Right lung (tissue), 10 donors: Measurements from ENCODE around the gene STON2. TPM values are rescaled to one million over a fixed set of nuclear protein-coding genes. Genes with fewer than 3 reads are reported as not detected.
A peak's percentile ranks its signal among the peaks of the same experiment; 100 is the strongest.
"Not testable (repeated sequence)": the region's sequence is repeated elsewhere in the genome, so short reads cannot be mapped to it uniquely, and the experiment has no call there.

Source experiments
- DNase-seq, 2 donors: peaks; one replicate each; pipeline ENCODE4 v3.0.0-alpha.2; 2013
- long read RNA-seq, 8 donors: transcript quantifications; one replicate each; lab custom pipeline, GENCODE V29; 2026
- polyA plus RNA-seq, 5 donors: library from polyadenylated mRNA; unstranded; fragments of 120-200 nt; gene quantifications; one replicate each; pipeline versions ENCODE4 v1.2.1 to v1.2.3, GENCODE V29; 2013; ENCODE audit warnings: inconsistent platforms in 1 of 5, low replicate concordance in 1 of 5; ENCODE audit not compliant: insufficient read length in 5 of 5, insufficient read depth in 1 of 5

The STON2 gene, protein sequence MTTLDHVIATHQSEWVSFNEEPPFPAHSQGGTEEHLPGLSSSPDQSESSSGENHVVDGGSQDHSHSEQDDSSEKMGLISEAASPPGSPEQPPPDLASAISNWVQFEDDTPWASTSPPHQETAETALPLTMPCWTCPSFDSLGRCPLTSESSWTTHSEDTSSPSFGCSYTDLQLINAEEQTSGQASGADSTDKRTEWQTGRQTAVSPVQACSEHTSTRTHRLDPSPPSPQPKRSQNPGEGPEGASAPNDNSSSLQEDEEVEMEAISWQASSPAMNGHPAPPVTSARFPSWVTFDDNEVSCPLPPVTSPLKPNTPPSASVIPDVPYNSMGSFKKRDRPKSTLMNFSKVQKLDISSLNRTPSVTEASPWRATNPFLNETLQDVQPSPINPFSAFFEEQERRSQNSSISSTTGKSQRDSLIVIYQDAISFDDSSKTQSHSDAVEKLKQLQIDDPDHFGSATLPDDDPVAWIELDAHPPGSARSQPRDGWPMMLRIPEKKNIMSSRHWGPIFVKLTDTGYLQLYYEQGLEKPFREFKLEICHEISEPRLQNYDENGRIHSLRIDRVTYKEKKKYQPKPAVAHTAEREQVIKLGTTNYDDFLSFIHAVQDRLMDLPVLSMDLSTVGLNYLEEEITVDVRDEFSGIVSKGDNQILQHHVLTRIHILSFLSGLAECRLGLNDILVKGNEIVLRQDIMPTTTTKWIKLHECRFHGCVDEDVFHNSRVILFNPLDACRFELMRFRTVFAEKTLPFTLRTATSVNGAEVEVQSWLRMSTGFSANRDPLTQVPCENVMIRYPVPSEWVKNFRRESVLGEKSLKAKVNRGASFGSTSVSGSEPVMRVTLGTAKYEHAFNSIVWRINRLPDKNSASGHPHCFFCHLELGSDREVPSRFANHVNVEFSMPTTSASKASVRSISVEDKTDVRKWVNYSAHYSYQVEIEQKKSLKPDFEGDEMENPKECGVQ
- polyA plus RNA-seq = 10 to 100 TPM in 2 of 5 donors, 1 to 10 TPM in 3; 5.5 to 13.6 (median 9.9) TPM
- long read RNA-seq, donor 1, partial matches to known transcripts = 0 of 10 reads
- long read RNA-seq, donor 1, other reads (novel, unspliced or antisense) = 10 of 10 reads
- long read RNA-seq, donor 2, partial matches to known transcripts = 0 of 7 reads
- long read RNA-seq, donor 2, other reads (novel, unspliced or antisense) = 7 of 7 reads
- long read RNA-seq, donor 3 = 0 reads
- long read RNA-seq, donor 4, partial matches to known transcripts = 6 of 7 reads
- long read RNA-seq, donor 4, other reads (novel, unspliced or antisense) = 0 of 7 reads
- long read RNA-seq, donor 5, partial matches to known transcripts = 0 of 12 reads
- long read RNA-seq, donor 5, other reads (novel, unspliced or antisense) = 12 of 12 reads
- long read RNA-seq, donor 6, partial matches to known transcripts = 0 of 12 reads
- long read RNA-seq, donor 6, other reads (novel, unspliced or antisense) = 12 of 12 reads
- long read RNA-seq, donor 7, partial matches to known transcripts = 22 of 48 reads
- long read RNA-seq, donor 7, other reads (novel, unspliced or antisense) = 26 of 48 reads
- long read RNA-seq, donor 8, partial matches to known transcripts = 0 of 7 reads
- long read RNA-seq, donor 8, other reads (novel, unspliced or antisense) = 7 of 7 reads

DNA sequence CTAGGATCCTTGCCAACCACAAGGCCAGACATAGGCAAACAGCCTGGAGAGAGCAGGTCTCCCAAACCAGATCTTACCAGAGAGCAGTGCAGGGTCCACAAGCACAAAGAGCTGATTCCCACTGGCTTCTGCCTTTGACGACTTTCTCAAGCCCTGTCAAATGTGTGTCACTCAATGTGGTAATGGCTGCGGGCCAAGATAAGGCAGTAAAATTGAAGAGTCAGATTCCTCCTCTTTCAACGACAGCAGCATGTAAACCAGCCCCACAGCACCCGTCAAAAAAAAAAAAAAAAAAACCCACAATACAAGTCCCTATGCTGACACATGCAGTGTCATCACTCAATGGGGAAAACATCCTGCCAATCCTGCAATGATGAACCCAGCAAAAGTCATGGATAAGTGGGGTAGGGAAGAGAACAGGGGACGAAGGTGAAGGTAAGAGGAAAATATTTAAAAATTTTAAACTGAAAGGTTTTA, at the start of gene STON2:
TSS of gene STON2 (minus strand) at position 123 of the 477 bp plus-strand sequence. CDS start 1,942 bp downstream, outside the sequence.
- DNase-seq = no peak

DNA sequence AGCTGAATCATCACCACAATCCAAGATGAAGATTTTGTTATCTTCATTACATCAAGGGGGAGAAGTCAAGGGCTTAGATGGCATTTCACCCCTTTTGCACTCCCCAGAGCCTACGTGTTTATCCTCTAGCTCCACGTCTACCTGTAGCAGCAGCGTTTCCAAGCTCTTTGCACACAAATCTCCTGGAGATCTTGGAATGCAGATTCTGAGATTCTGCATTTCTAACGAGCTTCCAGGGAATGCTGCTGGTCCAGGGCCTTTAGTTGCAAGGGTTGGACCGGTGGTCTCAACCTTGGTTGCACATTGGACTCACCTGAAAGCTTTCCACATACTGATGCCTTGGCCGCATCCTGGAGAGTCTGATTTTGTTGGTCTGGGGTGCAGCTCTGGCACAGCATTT, 49.5 kb upstream of the STON2 start:
- no peak for DNase-seq

- DNase-seq = peak in 1 of 2 donors; percentile 31
Observed at GRCh38 chr14:81449114-81449513, 49.0 kb upstream of the STON2 start.

- DNase-seq = no peak
Observed at GRCh38 chr14:81447021-81447764, 47.1 kb upstream of the STON2 start.

DNA sequence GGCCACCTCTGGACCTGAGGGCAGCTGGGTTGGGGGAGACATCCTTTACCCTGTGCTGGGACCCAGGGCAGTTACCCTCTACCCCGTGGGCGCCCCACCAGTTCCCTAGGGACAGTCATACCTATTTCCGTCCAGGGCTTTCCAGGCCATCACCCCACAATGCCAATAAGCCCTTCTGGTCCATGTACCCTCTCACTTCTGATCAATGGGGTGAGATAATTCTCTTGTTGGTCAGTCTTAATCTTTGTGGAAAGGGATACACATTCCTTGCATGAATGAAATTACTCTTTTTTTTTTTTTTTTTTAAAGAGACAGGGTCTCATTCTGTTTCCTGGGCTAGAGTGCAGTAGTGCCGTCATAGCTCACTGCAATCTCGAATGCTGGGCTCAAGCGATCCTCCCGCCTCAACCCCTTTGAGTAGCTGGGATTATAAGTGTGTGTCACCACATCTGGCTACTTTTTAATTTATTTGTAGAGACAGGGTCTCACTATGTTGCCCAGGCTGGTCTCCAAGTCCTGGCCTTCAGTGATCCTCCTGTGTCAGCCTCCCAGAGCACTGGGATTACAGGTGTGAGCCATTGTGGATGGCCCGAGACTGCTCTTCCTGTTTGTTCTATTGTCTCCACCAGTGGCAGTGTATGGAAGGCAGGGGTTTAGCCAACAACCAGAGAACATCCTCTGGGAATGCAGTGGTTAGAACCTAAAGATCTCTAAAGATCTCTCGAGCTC, 46.3 kb upstream of the STON2 start:
- no peak for DNase-seq

DNA sequence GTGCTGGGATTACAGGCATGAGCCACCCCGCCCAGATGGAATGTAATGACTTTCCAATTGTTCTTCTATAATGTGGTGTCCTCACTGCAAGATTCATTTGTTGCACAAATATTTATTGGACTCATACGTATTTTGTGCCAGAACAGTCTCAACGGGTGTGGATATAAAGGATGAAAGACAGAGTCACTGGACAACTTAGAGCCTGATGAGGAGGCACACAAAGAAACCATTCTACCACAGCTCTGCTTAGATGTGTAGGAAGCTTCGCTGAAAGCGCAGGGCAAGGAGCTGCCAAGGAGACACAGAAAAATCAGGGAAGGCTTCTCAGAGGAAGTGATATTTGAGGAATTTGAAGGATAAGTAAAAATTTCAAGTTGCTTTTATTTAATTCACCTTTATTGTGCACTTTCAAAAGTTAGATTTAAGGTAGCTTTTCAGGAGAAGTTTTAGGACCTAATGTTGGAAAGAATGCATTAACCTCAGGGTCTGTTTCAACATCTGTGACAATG, 41.6 kb upstream of the STON2 start:
- no peak for DNase-seq

- no peak for DNase-seq
Observed at GRCh38 chr14:81440041-81440440, 39.9 kb upstream of the STON2 start.

- no peak for DNase-seq
Observed at GRCh38 chr14:81437244-81437643, 37.1 kb upstream of the STON2 start.

DNA sequence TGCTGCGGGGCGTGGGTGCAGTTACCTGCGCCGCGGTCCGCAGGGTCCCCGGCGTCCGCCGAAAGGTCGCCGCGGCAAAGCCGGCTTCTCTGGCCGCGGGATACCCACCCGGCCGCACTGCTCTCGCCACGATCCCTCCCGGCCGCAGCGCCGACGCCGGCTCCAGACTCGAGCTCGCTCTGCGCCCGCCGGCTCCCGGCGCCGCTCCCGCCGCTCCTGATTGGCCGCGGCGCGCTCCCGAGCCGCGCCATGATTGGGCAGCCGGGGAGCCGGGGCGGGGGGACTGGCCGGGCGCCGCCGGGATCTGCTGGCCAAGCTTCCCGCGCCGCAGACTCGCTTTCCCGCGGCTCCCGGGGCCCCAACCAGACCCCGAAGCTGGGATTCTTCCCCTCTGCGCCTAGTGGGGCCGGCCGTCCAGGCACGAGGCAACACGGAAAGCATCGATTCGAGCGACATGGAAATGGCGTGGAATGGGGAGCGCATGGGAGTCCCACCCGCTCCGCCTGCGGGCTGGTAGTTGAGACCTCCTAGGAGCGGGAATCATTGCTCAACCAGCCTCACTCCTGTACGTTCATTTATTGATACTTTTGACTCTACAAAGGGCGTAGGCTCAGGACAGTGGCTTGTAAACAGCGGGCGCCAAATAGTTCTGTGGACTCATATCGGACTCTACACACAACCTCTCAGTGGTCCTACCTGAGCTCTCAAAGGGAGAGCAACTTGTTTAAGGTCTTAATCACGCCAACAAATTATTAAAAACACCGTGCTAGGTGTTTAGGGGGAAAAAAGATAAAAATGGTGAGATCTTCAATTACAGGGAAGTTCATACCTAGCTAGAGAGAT, 36.4 kb upstream of the STON2 start:
- DNase-seq = peak; percentile 70 to 72

DNA sequence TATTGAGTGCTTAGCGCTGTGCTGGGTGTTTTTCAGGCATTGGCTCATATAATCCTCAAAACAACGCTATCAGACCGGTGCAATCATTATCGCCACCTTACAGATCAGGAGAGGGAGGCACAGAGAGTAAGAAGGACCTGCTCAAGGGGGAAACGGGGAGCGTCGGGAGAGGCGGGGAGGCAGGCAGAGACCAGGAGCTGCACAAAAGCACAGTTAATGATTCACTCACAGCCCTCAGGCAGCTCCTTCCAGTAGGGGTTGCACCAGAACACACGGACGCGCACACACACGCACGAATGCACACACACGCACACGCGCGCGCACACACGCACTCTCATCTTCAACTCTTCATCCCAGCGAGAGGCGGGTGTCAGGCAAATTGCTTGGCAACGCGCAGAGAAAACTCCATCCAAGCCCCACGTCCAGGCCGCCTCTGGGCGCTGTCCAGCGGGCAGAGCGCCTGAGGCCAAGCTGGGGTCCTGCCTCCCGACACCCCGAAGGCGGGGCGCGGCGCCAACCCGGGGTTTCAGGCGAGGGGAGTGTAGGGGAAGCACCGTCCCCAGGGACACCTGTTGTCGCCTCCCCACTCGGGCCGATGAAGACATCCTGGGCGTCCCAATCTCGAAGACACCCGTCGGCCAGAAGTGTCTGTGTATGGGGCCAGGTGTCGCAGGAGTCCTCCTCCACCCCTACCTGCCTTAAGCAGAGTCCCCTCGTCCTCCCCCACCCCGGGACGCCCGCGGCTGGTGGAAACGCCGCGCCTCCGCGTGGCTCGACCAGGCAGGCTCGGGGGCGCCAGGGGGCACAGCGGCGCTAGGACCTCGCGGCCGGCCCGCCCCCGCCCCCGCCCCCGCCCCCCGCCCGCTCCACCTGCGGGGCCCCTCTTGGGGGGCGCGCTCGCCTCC, 35.5 kb upstream of the STON2 start:
- peak; percentile 60 to 64 for DNase-seq

GRCh38 chr14:81435048-81435390, 34.9 kb upstream of the STON2 start:
- DNase-seq = no peak

DNA sequence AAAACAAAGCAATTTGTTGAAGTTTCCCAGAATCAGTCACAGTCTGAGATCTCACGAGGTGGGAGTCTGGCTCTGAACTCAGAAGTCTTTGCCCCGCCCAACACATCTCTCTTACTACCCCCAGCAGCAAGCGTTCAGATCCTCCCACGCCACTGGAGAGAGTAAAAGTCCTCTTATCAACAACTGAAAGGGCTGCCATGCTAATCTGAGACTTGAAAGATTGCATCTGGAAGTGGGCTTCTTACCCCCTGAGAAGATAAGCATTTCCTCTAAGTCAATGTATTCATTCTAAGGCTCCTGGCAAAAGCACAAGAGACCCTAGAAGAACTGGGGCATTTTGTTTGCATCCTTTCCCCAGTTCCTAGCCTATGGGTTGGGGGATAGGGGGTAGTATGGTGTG, 34.1 kb upstream of the STON2 start:
- DNase-seq = no peak

DNA sequence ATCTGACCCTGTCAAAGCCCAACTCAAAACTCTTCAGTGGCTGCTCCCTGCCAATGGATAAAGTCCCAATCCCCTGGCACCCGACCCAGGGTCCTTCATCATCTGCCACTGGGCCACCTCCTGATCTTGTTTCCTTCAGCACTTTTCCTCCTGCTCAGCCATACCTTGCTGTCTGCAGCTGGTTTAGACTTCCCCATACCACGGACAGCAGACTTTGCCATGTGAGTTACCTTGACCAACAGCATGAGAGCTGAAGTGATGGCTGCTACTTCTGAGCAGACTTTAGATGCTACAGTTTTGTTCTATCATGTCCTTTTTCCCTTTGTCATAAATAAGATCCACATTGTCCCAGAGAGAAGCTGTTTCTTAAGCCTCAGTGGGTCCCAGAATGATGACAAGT, 33.3 kb upstream of the STON2 start:
- no peak for DNase-seq

- DNase-seq = no peak
Observed at GRCh38 chr14:81432219-81432661, 32.1 kb upstream of the STON2 start.

DNA sequence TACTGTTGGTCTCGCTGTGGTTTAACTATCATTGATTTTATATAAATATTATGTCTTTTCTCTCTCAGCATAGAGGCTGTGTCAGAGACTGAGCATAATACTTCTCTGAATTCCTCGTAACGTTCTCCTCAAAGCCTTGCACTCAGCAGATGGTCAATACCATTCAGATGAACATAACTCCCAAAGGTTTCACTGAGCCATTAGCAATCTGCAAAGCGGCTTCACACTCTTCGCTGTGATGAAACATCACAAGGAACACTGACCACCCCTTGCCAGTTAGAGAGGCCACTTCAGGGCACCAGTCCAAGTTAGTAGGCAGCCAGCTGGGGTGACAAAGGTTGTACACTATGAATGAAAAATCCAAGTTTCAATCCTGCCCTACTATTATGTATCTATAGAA, 30.1 kb upstream of the STON2 start:
- no peak for DNase-seq

DNA sequence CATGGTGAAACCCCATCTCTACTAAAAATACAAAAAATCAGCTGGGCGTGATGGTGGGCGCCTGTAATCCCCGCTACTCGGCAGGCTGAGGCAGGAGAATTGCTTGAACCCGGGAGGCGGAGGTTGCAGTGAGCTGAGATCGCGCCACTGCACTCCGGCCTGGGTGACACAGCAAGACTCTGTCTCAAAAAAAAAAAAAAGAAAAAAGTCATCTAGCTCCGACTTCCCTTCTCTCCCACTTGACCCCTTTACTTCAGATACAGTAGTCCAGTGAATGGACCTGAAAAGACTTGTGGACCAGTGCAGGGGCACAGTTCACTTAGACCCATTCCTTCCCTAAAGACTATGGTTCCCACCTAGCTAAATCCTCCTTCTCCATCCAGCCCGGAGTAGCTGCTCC, 29.6 kb upstream of the STON2 start:
- DNase-seq = not testable (repeated sequence)

DNA sequence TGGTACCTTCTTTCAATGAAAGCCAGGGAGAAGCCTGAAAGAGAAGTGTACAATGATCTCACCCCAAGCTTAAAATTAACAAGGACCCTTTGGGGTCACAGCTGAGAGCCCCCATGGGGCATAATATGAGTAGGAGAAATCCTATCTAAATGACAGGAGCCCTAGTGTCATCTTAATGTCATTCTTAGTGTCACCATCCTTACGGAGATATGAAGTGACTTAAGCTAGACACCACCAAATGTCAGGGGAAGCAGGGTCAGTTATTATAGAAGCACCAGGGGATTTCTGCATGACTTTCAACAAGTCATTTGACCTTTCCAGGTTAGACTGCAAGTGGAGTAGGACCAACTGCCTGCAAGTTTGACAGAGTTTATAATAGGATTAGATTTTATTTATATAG, 28.9 kb upstream of the STON2 start:
- DNase-seq = no peak
